ENCODE measurements around the gene CTDSPL2. TPM values are rescaled to one million over a fixed set of nuclear protein-coding genes. Genes with fewer than 3 reads are reported as not detected.

The CTDSPL2 gene
- total and polyA plus RNA-seq, 10 of the 15 experiments (the other 5 are each of a cell fraction or from before 2014, with no cell fraction given), result 10.7 to 77.1 (median 44.9) TPM

DNA sequence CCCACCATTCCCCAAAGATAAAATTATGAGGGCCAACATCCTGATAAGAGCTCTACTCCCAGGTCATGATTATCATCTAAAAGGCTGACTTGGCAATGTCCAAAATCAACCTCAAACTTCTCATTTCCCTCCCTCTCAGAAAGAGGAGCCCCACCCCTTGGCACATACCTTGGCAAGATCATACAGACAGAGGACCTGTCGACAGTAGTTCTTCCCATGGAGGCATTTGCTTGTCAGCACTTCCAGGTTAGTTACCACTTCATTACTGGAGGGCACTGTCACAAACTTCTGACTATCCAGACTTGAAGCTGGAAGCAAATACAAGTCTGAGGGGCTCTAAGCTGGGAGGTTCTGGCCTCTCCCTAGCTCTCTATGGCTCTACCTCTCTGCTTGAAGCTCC is 147.3 kb downstream of the CTDSPL2 start (continued):
- TF ChIP-seq, protein P1, sequence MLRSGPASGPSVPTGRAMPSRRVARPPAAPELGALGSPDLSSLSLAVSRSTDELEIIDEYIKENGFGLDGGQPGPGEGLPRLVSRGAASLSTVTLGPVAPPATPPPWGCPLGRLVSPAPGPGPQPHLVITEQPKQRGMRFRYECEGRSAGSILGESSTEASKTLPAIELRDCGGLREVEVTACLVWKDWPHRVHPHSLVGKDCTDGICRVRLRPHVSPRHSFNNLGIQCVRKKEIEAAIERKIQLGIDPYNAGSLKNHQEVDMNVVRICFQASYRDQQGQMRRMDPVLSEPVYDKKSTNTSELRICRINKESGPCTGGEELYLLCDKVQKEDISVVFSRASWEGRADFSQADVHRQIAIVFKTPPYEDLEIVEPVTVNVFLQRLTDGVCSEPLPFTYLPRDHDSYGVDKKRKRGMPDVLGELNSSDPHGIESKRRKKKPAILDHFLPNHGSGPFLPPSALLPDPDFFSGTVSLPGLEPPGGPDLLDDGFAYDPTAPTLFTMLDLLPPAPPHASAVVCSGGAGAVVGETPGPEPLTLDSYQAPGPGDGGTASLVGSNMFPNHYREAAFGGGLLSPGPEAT (IDR thresholded peaks at IDR 0.05; ENCODE audit: low read depth), result no peak
- no peak for TF ChIP-seq HDAC6 (IDR thresholded peaks at IDR 0.05; ENCODE audit: unreplicated experiment)
- no peak for TF ChIP-seq SMARCA5 (IDR thresholded peaks at IDR 0.05)
- TF ChIP-seq CEBPZ (IDR thresholded peaks at IDR 0.05; ENCODE audit: low read depth, low read length), result no peak
- TF ChIP-seq CHD4 (IDR thresholded peaks at IDR 0.05), result no peak
- TF ChIP-seq IKZF1 (conservative IDR thresholded peaks at IDR 0.05), result no peak
- TF ChIP-seq MTA3 (IDR thresholded peaks at IDR 0.05; ENCODE audit: borderline replicate concordance, low read length), result no peak

Other genes starting within 250 kb of the CTDSPL2 start
- 0.51 and 0.87 TPM in 2 replicates for gene FRMD5, start 232.4 kb upstream of the CTDSPL2 start, total RNA-seq (2014; rRNA removed)
- 0.55 and 0.94 TPM in 2 replicates for gene FRMD5, start 232.4 kb upstream of the CTDSPL2 start, total RNA-seq (2014; rRNA removed; fragmentation: Illumina TruSeq; extraction: Trizol)
- 0.64 and 0.77 TPM in 2 replicates for gene FRMD5, start 232.4 kb upstream of the CTDSPL2 start, total RNA-seq (2021)
- not detected in 2 replicates for gene FRMD5, start 232.4 kb upstream of the CTDSPL2 start, polyA plus RNA-seq (2011; rRNA removed)
- 0.68 and 1.00 TPM in 2 replicates for gene FRMD5, start 232.4 kb upstream of the CTDSPL2 start, polyA plus RNA-seq (2014; fragmentation: Illumina TruSeq; extraction: Trizol)
- under 1 TPM; 0.26 to 0.79 TPM for gene FRMD5, start 232.4 kb upstream of the CTDSPL2 start, polyA plus RNA-seq (2014; fragmentation: Nextera tagmentation; extraction: Ambion mirVana)
- gene FRMD5, start 232.4 kb upstream of the CTDSPL2 start, polyA plus RNA-seq (2014; rRNA removed), result 0.38 and 0.46 TPM in 2 replicates
- 1 to 10 TPM; 5.1 to 6.4 TPM for gene FRMD5, start 232.4 kb upstream of the CTDSPL2 start, polyA plus RNA-seq (2016; fragmentation: Nextera tagmentation; extraction: Ambion mirVana)
- gene GOLM2, start 138.9 kb upstream of the CTDSPL2 start, total RNA-seq (2014; rRNA removed), result 47.4 and 49.6 TPM in 2 replicates
- 58.9 and 59.2 TPM in 2 replicates for gene GOLM2, start 138.9 kb upstream of the CTDSPL2 start, total RNA-seq (2014; rRNA removed; fragmentation: Illumina TruSeq; extraction: Trizol)
- 45.2 and 48.4 TPM in 2 replicates for gene GOLM2, start 138.9 kb upstream of the CTDSPL2 start, total RNA-seq (2021)
- gene GOLM2, start 138.9 kb upstream of the CTDSPL2 start, polyA plus RNA-seq (2011; rRNA removed), result 23.5 and 35.6 TPM in 2 replicates
- 39.0 and 49.7 TPM in 2 replicates for gene GOLM2, start 138.9 kb upstream of the CTDSPL2 start, polyA plus RNA-seq (2014; fragmentation: Illumina TruSeq; extraction: Trizol)
- gene GOLM2, start 138.9 kb upstream of the CTDSPL2 start, polyA plus RNA-seq (2014; fragmentation: Nextera tagmentation; extraction: Ambion mirVana), result 10 to 100 TPM; 10.9 to 15.1 TPM
- 25.5 and 28.0 TPM in 2 replicates for gene GOLM2, start 138.9 kb upstream of the CTDSPL2 start, polyA plus RNA-seq (2014; rRNA removed)
- 10 to 100 TPM; 46.1 to 47.1 TPM for gene GOLM2, start 138.9 kb upstream of the CTDSPL2 start, polyA plus RNA-seq (2016; fragmentation: Nextera tagmentation; extraction: Ambion mirVana)
- 45.4 and 47.6 TPM in 2 replicates for gene EIF3J, start 109.5 kb downstream of the CTDSPL2 start, total RNA-seq (2014; rRNA removed)
- gene EIF3J, start 109.5 kb downstream of the CTDSPL2 start, total RNA-seq (2014; rRNA removed; fragmentation: Illumina TruSeq; extraction: Trizol), result 87.9 and 95.5 TPM in 2 replicates
- gene EIF3J, start 109.5 kb downstream of the CTDSPL2 start, total RNA-seq (2021), result 96.2 and 101 TPM in 2 replicates
- 91.0 and 119 TPM in 2 replicates for gene EIF3J, start 109.5 kb downstream of the CTDSPL2 start, polyA plus RNA-seq (2011; rRNA removed)
- gene EIF3J, start 109.5 kb downstream of the CTDSPL2 start, polyA plus RNA-seq (2014; fragmentation: Illumina TruSeq; extraction: Trizol), result 126 and 162 TPM in 2 replicates
- gene EIF3J, start 109.5 kb downstream of the CTDSPL2 start, polyA plus RNA-seq (2014; fragmentation: Nextera tagmentation; extraction: Ambion mirVana), result 10 to 100 TPM; 34.7 to 36.3 TPM
- 56.2 and 75.7 TPM in 2 replicates for gene EIF3J, start 109.5 kb downstream of the CTDSPL2 start, polyA plus RNA-seq (2014; rRNA removed)
- gene EIF3J, start 109.5 kb downstream of the CTDSPL2 start, polyA plus RNA-seq (2016; fragmentation: Nextera tagmentation; extraction: Ambion mirVana), result 10 to 100 TPM; 48.6 to 52.5 TPM
- gene SPG11, start 236.0 kb downstream of the CTDSPL2 start, total RNA-seq (2014; rRNA removed), result 61.2 and 65.6 TPM in 2 replicates
- 57.2 and 62.1 TPM in 2 replicates for gene SPG11, start 236.0 kb downstream of the CTDSPL2 start, total RNA-seq (2014; rRNA removed; fragmentation: Illumina TruSeq; extraction: Trizol)
- 59.2 and 59.3 TPM in 2 replicates for gene SPG11, start 236.0 kb downstream of the CTDSPL2 start, total RNA-seq (2021)
- gene SPG11, start 236.0 kb downstream of the CTDSPL2 start, polyA plus RNA-seq (2011; rRNA removed), result 78.0 and 85.1 TPM in 2 replicates
- gene SPG11, start 236.0 kb downstream of the CTDSPL2 start, polyA plus RNA-seq (2014; fragmentation: Illumina TruSeq; extraction: Trizol), result 48.2 and 51.5 TPM in 2 replicates
- gene SPG11, start 236.0 kb downstream of the CTDSPL2 start, polyA plus RNA-seq (2014; fragmentation: Nextera tagmentation; extraction: Ambion mirVana), result 10 to 100 TPM; 22.1 to 23.6 TPM
- gene SPG11, start 236.0 kb downstream of the CTDSPL2 start, polyA plus RNA-seq (2014; rRNA removed), result 39.9 and 46.2 TPM in 2 replicates
- 10 to 100 TPM; 34.3 to 41.7 TPM for gene SPG11, start 236.0 kb downstream of the CTDSPL2 start, polyA plus RNA-seq (2016; fragmentation: Nextera tagmentation; extraction: Ambion mirVana)

Data from GM12878 (cell line).